Type B pancreatic cell (in vitro differentiated cells): ENCODE measurements around the gene NOX5. TPM values are rescaled to one million over a fixed set of nuclear protein-coding genes. Genes with fewer than 3 reads are reported as not detected.
"Not testable (repeated sequence)": the region's sequence is repeated elsewhere in the genome, so short reads cannot be mapped to it uniquely, and the experiment has no call there.

ENCODE experiments used
- DNase-seq: peaks from one replicate; pipeline ENCODE4 v3.0.0; 2021; ENCODE audit warnings: mixed read lengths; ENCODE audit not compliant: unreplicated experiment; ENCODE audit errors: extremely low spot score
- H3K27ac Mint-ChIP-seq: 2 replicates; pipeline ENCODE4 v1.8.0; 2021; ENCODE audit warnings: mild to moderate bottlenecking, mixed read lengths
- H3K27me3 Mint-ChIP-seq: 2 replicates; pipeline ENCODE4 v1.8.0; 2021; ENCODE audit warnings: mixed read lengths
- H3K36me3 Mint-ChIP-seq: 2 replicates; pipeline ENCODE4 v1.8.0; 2021; ENCODE audit warnings: mixed read lengths
- H3K4me1 Mint-ChIP-seq: one replicate; pipeline ENCODE4 v1.8.0; 2021; ENCODE audit warnings: mixed read lengths; ENCODE audit not compliant: unreplicated experiment
- H3K4me3 Mint-ChIP-seq: 2 replicates; pipeline ENCODE4 v1.8.0; 2021; ENCODE audit warnings: mild to moderate bottlenecking, mixed read lengths
- H3K9me3 Mint-ChIP-seq: 2 replicates; pipeline ENCODE4 v1.8.0; 2021; ENCODE audit warnings: mixed read lengths
- total RNA-seq: library from RNA; stranded (reverse); gene quantifications from 2 replicates; pipeline ENCODE4 v1.2.1, GENCODE V29; 2021; ENCODE audit warnings: low replicate concordance
- TF ChIP-seq, protein P1 (sequence below): fragments of 200-600 bp; sonication (generic); conservative IDR thresholded peaks from 2 replicates; pipeline ENCODE4 v1.5.0; 2021; ENCODE audit warnings: antibody characterized with exemption, mild to moderate bottlenecking

Gene NOX5
- total RNA-seq, 1 donor from 2014 or later: not detected

DNA sequence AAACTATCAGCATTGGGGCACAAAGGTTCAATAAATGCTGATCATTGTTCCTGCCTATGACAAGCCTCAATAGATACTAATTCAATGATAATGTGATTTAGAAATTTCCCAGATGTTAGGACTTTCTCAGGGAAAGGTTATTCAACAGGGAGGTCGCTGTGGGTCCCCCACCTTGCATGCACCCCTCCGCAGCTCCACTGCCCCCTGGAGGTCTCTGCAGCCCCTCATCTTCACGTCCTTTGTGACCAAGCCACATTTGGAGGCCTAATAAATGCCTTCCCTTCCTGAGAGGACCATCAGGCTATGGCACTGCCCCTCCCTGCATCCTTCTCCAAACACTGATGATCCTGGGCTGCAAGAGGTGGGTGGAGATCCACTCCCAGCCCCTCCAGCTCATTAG, 50.2 kb downstream of the NOX5 start:
- Mint-ChIP-seq H3K36me3 (no peaks in the 10 kb centered on the region), H3K27ac (no peak overlapping the region), H3K4me3 (no peak overlapping the region), H3K4me1 (peaks cover 37% of the 10 kb centered on the region), H3K9me3 (no peaks in the 10 kb centered on the region), H3K27me3 (no peaks in the 10 kb centered on the region)
- DNase-seq: no peak
- TF ChIP-seq, protein P1, sequence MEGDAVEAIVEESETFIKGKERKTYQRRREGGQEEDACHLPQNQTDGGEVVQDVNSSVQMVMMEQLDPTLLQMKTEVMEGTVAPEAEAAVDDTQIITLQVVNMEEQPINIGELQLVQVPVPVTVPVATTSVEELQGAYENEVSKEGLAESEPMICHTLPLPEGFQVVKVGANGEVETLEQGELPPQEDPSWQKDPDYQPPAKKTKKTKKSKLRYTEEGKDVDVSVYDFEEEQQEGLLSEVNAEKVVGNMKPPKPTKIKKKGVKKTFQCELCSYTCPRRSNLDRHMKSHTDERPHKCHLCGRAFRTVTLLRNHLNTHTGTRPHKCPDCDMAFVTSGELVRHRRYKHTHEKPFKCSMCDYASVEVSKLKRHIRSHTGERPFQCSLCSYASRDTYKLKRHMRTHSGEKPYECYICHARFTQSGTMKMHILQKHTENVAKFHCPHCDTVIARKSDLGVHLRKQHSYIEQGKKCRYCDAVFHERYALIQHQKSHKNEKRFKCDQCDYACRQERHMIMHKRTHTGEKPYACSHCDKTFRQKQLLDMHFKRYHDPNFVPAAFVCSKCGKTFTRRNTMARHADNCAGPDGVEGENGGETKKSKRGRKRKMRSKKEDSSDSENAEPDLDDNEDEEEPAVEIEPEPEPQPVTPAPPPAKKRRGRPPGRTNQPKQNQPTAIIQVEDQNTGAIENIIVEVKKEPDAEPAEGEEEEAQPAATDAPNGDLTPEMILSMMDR: no peak

DNA sequence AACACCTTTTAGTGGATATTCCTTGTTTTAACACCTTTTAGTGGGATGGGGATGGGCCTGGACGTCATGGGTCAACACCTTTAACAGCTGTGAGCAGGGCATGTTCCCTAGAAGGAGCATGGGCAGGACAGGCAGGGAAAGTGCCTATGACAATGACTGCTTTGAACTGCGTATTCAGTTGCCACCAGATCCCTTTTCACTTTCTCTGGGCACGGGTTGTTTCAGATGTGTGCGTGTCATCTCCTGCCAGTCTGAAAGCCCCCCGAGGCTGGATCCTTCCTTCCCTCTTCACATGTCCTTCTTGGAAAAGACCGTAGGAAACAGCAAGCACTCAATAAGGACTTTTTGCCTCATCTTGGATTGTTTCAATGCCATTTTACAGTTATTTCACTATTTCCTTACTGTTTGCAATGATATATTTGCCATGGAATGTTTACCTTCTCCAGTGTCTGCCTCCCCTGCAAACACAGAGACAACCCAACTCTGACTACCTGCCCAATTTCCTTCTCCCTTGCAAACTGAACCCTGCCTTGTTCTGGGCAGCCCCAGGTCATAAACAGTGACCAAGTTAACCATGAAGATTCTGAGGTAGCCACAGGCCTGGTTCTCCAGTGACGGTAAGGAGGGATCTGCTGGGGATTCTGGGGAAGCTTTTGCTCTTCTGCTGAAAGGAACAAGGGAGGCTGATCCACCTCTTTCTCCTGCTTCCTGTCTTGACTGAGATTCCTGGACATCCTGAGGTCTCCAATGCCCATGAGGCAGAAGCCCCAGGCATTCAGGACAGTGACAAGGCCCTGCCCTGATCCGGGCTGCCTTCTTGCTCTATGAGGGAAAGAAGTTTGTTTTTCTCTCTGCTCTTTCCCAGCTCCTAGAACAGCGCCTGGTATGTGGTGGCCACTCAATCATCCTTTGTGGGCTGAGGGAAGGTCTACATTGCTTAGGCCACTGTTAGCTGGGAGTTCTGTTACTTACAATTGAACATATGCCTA, 51.8 kb downstream of the NOX5 start:
- Mint-ChIP-seq H3K4me3 (no peak overlapping the region), H3K9me3 (peaks cover 8% of the 10 kb centered on the region), H3K27me3 (peaks cover 4% of the 10 kb centered on the region), H3K36me3 (no peaks in the 10 kb centered on the region), H3K4me1 (peaks cover 30% of the 10 kb centered on the region), H3K27ac (no peak overlapping the region)
- no peak for DNase-seq
- TF ChIP-seq, protein P1: no peak

DNA sequence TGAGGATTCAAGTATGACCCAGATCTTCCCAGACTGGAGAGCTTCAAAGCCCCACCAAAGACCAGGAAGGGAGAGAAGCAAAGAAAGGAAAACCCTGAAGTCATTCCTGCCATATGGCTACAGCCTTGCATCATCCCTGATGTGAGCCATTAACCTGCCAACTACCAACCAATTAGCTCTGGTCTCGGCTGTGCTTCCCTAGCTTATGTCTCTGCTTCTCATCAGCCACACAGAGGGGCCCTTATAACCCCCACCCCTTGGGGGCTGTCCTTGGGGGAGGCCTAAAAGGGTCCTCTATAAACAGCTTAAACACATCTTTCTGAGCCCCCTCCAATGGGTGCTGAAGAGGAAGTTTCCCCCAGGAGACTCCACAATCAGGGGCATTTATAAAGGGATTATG, 52.8 kb downstream of the NOX5 start:
- Mint-ChIP-seq H3K27me3 (peaks cover 4% of the 10 kb centered on the region), H3K4me3 (no peak overlapping the region), H3K27ac (no peak overlapping the region), H3K4me1 (peaks cover 21% of the 10 kb centered on the region), H3K9me3 (peaks cover 8% of the 10 kb centered on the region), H3K36me3 (no peaks in the 10 kb centered on the region)
- no peak for DNase-seq
- TF ChIP-seq, protein P1: no peak

DNA sequence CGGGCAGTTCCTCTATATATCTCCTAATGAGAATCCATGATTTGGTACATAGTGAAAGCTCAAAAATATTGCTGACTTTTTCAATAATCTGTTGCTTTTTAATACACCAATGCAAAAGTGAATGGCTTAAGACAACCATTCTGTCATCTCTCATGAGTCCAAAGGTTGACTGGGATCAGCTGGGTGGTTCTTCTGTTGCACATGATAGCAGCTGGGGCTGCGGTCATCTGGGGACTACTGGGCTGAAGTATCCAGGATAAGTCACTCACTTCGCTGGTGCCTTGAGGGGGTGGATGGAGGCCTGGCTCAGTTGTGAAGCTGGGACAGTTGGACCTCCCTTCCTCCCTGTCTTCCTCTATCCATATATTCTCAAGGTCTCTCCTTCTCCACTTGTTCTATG, 53.7 kb downstream of the NOX5 start:
- H3K9me3 Mint-ChIP-seq: peaks cover 8% of the 10 kb centered on the region
- TF ChIP-seq, protein P1: no peak
- DNase-seq: no peak
- H3K27ac Mint-ChIP-seq: no peak overlapping the region
- peaks cover 21% of the 10 kb centered on the region for H3K4me1 Mint-ChIP-seq
- H3K4me3 Mint-ChIP-seq: no peak overlapping the region
- H3K27me3 Mint-ChIP-seq: peaks cover 4% of the 10 kb centered on the region
- H3K36me3 Mint-ChIP-seq: no peaks in the 10 kb centered on the region

DNA sequence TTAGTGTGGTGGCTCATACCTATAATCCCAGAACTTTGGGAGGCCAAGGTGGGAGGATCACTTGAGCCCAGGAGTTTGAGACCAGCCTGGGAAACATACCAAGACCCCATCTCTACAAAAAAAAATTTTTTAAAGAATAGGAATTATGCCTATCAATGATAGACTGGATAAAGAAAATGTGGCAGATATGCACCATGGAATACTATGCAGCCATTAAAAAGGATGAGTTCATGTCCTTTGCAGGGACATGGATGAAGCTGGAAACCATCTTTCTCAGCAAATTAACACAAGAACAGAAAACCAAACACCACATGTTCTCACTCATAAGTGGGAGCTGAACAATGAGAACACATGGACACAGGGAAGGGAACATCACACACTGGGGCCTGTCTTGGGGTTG, 54.8 kb downstream of the NOX5 start:
- H3K27me3 Mint-ChIP-seq, H3K9me3 Mint-ChIP-seq, H3K27ac Mint-ChIP-seq, H3K36me3 Mint-ChIP-seq, H3K4me3 Mint-ChIP-seq, DNase-seq: not testable (repeated sequence)
- peaks cover 18% of the 10 kb centered on the region for H3K4me1 Mint-ChIP-seq

DNA sequence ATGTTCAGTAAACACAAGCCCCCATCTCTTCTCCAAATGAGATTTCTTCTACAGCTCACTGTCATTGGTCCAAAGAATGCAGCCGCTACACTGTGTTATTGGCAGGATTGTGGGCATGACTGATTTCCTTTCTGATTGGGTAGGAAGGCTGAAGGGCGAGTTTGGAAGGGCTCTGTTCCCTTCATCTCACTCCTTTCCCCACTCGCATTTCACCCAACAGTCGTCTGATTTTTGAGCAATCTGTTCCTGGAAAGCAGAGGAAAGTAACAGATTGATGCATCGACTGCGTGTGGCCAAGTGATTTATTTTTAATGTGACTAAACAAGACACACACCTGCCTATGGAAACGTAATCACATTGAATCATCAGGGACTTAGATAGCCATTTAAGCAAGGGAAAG, 55.5 kb downstream of the NOX5 start:
- peaks cover 19% of the 10 kb centered on the region for H3K4me1 Mint-ChIP-seq
- no peaks in the 10 kb centered on the region for H3K36me3 Mint-ChIP-seq
- H3K27me3 Mint-ChIP-seq: peaks cover 4% of the 10 kb centered on the region
- TF ChIP-seq, protein P1: no peak
- H3K27ac Mint-ChIP-seq: no peak overlapping the region
- no peak overlapping the region for H3K4me3 Mint-ChIP-seq
- no peak for DNase-seq
- peaks cover 8% of the 10 kb centered on the region for H3K9me3 Mint-ChIP-seq
